Tracheal epithelial cell (primary cell): Measurements from ENCODE around the gene TRPM8. TPM values are rescaled to one million over a fixed set of nuclear protein-coding genes. Genes with fewer than 3 reads are reported as not detected.

Experiments used
- total RNA-seq: library from RNA; depleted of rRNA; stranded (reverse); fragments of >200 nt; gene quantifications from 2 replicates; pipeline ENCODE4 v1.2.1, GENCODE V29; 2014

TRPM8 gene
- total RNA-seq = 0.96 TPM in 1 of 2 replicates, not detected in the other

GRCh38 chr2:233917116-233917515 lies at the start of gene TRPM8:
TRPM8 (plus strand) TSS chr2:233917373; CDS start chr2:233926538, 9,165 bp downstream.

DNA sequence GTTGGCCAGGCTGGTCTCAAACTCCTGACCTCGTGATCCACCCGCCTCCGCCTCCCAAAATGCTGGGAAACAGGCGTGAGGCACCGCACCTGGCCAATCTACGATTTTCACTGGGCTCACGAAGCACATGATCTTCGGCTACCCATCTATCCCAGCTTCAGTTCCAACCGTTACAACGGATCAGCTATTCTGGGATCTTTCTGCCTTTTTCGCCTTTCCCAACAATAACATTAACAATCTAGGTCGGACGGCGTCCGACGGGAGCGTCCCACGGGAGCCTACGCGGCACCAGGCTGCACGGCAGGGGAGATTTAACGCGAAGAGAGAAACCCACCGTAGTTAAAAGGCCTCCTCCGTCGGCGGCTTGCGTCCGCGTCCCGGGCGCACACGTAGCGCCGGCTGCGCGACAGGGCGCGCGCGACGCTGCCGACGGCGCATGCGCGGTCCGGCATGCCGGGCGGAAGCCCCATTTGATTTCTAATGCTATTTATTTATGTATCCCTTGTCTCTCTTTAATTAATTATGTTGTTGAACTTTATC lies 49.1 kb upstream of the TRPM8 start, which contains the start of gene MSL3B:
Gene MSL3B, minus strand, starts transcription at position 394 of the 540 bp plus-strand sequence.

GRCh38 chr2:234050455-234051135 lies 133.4 kb downstream of the TRPM8 start, which contains the start of gene SPP2:
SPP2 (plus strand) TSS chr2:234050702; CDS start chr2:234050787, 85 bp downstream.

Other genes with a start within 250 kb of the TRPM8 start
- 21.4 TPM in 1 of 2 replicates, not detected in the other for gene UGT1A9, start 245.5 kb upstream of the TRPM8 start, total RNA-seq
- gene UGT1A7, start 235.5 kb upstream of the TRPM8 start, total RNA-seq = 1.4 and 1.5 TPM in 2 replicates
- gene UGT1A6, start 224.5 kb upstream of the TRPM8 start, total RNA-seq = 23.2 and 60.5 TPM in 2 replicates
- 0.24 TPM in 1 of 2 replicates, not detected in the other for gene UGT1A5, start 204.5 kb upstream of the TRPM8 start, total RNA-seq
- gene UGT1A4, start 198.6 kb upstream of the TRPM8 start, total RNA-seq = 0.24 and 1.3 TPM in 2 replicates
- 0.24 TPM in 1 of 2 replicates, not detected in the other for gene UGT1A3, start 188.3 kb upstream of the TRPM8 start, total RNA-seq
- gene UGT1A1, start 157.1 kb upstream of the TRPM8 start, total RNA-seq = 0.48 and 1.1 TPM in 2 replicates
- not detected in 2 replicates for gene MROH2A, start 139.0 kb upstream of the TRPM8 start, total RNA-seq
- 0.85 and 2.2 TPM in 2 replicates for gene HJURP, start 62.8 kb upstream of the TRPM8 start, total RNA-seq
- gene SPP2, start 133.3 kb downstream of the TRPM8 start, total RNA-seq = not detected in 2 replicates